ENCODE results near the gene CPB1.

DNA sequence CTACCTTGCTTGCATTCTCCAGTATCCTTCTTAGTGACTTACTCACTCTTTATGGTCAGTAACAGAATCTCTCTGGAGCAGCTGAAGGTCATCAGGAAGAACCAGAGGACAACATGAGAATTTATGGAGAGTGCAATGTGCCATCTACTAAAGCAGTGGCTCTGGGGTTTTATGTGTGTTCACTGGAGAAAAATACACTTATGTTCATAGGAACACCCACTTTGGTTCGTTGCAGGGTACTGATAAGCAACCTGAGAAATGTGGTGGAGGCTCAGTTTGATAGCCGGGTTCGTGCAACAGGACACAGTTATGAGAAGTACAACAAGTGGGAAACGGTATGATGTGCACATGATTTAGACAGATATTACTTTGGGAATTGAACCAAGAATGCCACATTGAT is 12.8 kb downstream of the CPB1 start:
- TF ChIP-seq, protein P1, sequence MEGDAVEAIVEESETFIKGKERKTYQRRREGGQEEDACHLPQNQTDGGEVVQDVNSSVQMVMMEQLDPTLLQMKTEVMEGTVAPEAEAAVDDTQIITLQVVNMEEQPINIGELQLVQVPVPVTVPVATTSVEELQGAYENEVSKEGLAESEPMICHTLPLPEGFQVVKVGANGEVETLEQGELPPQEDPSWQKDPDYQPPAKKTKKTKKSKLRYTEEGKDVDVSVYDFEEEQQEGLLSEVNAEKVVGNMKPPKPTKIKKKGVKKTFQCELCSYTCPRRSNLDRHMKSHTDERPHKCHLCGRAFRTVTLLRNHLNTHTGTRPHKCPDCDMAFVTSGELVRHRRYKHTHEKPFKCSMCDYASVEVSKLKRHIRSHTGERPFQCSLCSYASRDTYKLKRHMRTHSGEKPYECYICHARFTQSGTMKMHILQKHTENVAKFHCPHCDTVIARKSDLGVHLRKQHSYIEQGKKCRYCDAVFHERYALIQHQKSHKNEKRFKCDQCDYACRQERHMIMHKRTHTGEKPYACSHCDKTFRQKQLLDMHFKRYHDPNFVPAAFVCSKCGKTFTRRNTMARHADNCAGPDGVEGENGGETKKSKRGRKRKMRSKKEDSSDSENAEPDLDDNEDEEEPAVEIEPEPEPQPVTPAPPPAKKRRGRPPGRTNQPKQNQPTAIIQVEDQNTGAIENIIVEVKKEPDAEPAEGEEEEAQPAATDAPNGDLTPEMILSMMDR (IDR thresholded peaks at IDR 0.05; ENCODE audit: insufficient read depth, low read depth, low read length): no peak
- TF ChIP-seq EZH2 (IDR thresholded peaks at IDR 0.05; ENCODE audit: insufficient read depth, low read length): no peak
